GM21529 (cell line): ENCODE results near the gene KLRK1.
"Not testable (repeated sequence)": the region's sequence is repeated elsewhere in the genome, so short reads cannot be mapped to it uniquely, and the experiment has no call there.

Experiments used
- ATAC-seq: cut with Tn5 transposase; IDR thresholded peaks from one replicate; pipeline ENCODE4 v1.9.1; 2021; ENCODE audit not compliant: unreplicated experiment

The KLRK1 gene

GRCh38 chr12:10362828-10363657 is 26.8 kb downstream of the KLRK1 start:
- ATAC-seq = no peak

- no peak for ATAC-seq
Measured at GRCh38 chr12:10362325-10362724, 27.5 kb downstream of the KLRK1 start.

- no peak for ATAC-seq
Measured at GRCh38 chr12:10361622-10362021, 28.2 kb downstream of the KLRK1 start.

GRCh38 chr12:10361084-10361483 is 28.8 kb downstream of the KLRK1 start:
- no peak for ATAC-seq

- no peak for ATAC-seq
Measured at GRCh38 chr12:10358969-10359368, 30.9 kb downstream of the KLRK1 start.

GRCh38 chr12:10358131-10358530 is 31.7 kb downstream of the KLRK1 start:
- no peak for ATAC-seq

GRCh38 chr12:10354502-10354901 is 35.3 kb downstream of the KLRK1 start:
- ATAC-seq = no peak

- no peak for ATAC-seq
Measured at GRCh38 chr12:10354071-10354470, 35.8 kb downstream of the KLRK1 start.

GRCh38 chr12:10351457-10351856 is 38.4 kb downstream of the KLRK1 start:
- ATAC-seq = not testable (repeated sequence)

GRCh38 chr12:10341892-10342509 is 47.8 kb downstream of the KLRK1 start:
- no peak for ATAC-seq

GRCh38 chr12:10340946-10341345 is 48.9 kb downstream of the KLRK1 start:
- not testable (repeated sequence) for ATAC-seq

GRCh38 chr12:10339053-10339840 is 50.6 kb downstream of the KLRK1 start:
- no peak for ATAC-seq

GRCh38 chr12:10338470-10338869 is 51.4 kb downstream of the KLRK1 start:
- not testable (repeated sequence) for ATAC-seq

GRCh38 chr12:10336196-10336595 is 53.6 kb downstream of the KLRK1 start:
- not testable (repeated sequence) for ATAC-seq

- no peak for ATAC-seq
Measured at GRCh38 chr12:10331642-10332239, 58.1 kb downstream of the KLRK1 start.

GRCh38 chr12:10328691-10329090 is 61.1 kb downstream of the KLRK1 start:
- ATAC-seq = not testable (repeated sequence)
